SIG-M5 treated with dmso at 0.1 percent for 504 hours (cell line): ENCODE measurements around the gene PRDX1.
"Not testable (repeated sequence)": the region's sequence is repeated elsewhere in the genome, so short reads cannot be mapped to it uniquely, and the experiment has no call there.

Experiments
- DNase-seq: peaks from one replicate; lab custom pipeline; 2025; ENCODE audit not compliant: unreplicated experiment; lab: John Stamatoyannopoulos, UW

PRDX1 gene

DNA sequence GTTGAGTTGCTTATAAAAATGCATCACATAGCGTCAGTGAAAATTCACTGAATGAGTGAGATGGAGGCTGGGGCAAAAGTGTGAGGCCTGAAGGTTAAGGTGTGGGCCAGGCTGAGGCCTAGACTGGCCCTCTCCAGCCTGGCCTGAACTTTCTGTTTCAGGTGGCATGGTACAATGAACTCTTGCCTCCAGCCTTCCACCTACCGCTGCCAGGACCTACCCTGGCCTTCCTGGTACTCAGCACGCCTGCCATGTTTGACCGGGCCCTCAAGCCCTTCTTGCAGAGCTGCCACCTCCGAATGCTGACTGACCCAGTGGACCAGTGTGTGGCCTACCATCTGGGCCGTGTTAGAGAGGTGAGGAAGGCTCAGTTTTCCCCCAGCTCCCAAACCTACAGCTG, 14.5 kb downstream of the PRDX1 start:
- DNase-seq = no peak

DNA sequence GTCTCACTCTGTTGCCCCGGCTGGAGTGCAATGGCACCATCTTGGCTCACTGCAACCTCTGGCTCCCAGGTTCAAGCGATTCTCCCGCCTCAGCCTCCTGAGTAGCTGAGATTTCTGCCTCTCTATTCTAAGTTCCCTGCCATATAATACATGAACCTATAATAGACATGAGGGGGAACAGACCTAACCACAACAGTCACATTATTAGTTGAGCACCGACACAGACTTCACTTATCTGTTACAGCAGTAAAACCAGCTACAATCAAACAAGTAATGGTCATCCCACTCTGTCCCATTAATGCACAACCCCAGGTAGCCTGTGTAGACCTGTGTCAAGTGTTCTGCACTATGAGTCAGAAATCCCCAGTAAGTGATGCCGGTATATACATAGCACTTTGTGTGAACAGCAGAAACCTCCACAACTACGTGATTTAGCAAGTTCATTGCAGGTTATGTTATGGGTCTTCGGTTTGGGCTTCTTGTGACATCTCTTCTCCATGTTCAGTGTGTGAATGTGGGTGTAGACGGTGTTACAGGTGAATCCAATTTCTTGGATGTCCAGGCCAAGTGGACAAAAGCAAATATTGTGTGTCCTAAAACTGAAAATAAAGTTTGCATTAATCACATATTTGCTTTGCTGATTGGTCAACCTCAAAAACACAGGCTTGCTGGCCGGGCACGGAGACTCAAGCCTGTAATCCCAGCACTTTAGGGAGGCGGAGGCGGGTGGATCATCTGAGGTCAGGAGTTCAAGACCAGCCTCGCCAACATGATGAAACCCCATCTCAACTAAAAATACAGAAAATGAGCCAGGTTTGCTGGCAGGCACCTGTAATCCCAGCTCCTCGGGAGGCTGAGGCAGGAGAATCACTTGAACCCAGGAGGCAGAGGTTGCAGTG, 18.0 kb downstream of the PRDX1 start:
- DNase-seq = no peak

DNA sequence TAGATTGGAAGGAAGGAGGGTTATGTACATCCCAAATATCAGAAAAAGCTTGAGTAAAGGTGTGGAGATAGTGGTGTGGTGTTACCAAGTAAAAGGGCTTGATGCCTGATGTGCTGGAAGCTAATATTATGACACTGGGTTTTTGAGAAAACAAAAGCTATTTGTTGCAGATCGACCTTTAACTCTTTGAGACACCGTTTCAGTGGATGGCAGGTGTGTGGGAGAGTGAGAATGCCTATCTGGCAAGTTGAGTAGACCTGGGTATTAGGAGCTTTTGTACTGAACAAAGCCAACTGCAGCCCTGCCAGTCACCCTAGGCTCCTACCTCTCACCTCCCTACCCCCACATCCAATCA, 20.2 kb downstream of the PRDX1 start:
- DNase-seq = no peak

DNA sequence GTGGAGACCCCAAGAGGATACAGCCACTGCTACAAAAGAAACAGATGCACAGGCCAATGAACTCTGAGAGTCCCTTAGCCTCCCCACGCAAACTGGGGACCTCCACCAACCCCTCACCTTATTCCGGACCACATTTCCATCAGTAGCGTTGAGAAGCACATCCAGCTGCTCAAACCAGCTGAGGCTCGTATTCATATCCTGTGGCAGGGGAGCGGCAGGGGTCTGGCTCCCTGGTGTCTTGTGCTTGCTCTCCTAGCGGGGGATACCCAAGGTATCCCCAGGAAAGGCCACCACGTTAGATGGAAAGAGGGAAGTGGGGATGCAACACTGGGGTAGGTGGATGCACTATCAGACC, 22.3 kb downstream of the PRDX1 start:
- DNase-seq = no peak

DNA sequence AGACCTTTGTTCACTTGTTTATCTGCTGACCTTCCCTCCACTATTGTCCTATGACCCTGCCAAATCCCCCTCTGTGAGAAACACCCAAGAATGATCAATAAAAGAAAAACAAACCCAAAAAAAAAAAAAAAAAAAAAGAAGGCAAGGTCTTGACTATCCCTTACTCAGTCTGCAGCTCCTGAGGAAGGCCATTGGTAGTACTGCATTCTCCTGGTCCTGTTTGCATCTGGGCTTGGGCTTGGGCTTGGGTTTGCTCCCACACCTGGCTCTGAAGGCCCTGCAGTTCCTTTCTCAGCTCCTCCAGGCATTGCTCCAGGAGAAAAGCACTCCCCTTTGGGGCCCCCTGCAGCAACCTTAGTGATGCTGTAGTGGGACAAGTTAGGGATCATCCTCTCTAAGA, 23.4 kb downstream of the PRDX1 start:
- no peak for DNase-seq

DNA sequence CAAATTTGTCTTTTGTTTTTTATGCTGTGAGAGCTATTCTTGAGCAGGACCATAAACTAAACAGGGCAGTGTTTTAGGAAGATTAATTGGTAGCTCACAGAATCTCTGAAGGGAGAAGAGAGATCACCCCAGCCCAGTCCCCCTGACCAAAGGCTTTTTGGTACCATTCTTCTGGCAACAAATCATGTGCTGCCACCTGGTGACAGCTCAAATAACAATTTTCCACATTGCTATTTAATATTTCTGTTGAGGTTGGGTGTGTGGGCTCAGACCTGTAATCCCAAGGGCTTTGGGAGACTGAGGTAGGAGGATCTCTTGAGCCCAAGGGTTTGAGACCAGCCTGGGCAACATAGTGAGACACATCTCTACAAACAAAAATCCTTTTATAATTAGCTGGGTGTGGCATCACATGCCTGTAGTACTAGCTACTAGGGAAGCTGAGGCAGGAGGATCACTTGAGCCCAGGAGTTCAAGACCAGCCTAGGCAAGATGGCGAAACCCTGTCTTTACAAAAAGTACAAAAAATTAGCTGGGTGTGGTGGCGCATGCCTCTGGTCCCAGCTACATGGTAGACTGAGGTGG, 28.5 kb downstream of the PRDX1 start:
- peak; percentile 35 for DNase-seq

DNA sequence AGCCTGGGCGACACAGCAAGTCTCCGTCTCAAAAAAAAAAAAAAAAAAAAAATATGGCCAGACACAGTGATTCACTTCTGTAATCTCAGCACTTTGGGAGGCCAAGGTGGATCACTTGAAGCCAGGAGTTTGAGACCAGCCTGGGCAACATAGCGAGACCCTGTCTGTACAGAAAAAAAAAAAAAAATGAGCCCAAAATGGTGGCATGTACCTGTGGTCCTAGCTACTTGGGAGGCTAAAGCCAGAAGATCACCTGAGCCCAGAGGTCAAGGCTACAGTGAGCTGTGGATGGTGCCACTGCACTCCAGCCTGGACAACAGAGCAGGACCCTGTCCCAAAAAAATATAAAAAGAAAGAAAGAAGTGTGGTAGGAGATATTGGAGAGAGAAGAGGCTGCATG, 29.0 kb downstream of the PRDX1 start:
- no peak for DNase-seq

DNA sequence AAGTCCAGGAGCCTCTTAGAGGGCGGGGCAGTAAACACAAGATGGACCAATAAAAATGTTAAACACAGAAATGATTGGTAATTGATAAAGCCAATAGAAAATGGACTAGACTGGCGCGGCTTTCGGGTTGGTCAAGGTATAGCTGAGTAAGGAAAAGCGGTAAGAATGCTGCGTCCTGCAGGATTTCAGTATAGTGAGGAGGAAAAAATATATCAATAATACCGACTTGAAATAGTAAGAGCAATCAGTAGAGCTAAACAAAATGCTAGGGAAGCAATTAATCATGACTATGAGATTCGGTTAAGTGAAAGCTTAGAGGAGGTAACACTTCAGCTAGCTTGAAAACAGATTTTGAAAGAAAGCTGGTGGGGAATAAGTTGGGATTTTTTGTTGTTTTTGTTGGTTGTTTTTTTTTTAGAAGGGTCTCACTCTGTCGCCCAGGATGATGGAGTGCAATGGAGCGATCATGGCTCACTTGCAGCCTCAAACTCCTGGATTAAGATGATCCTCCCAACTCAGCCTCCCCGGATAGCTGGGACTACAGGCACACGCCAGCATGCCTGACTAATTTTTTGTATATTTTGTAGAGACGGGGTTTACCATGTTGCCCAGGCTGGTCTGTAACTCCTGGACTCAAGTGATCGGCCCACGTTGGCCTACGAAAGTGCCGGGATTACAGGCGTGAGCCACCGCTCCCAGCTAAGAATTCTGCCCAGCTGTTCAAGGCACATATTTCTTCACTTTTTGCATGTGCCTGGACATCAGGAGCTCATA, 30.0 kb downstream of the PRDX1 start:
- DNase-seq = no peak

DNA sequence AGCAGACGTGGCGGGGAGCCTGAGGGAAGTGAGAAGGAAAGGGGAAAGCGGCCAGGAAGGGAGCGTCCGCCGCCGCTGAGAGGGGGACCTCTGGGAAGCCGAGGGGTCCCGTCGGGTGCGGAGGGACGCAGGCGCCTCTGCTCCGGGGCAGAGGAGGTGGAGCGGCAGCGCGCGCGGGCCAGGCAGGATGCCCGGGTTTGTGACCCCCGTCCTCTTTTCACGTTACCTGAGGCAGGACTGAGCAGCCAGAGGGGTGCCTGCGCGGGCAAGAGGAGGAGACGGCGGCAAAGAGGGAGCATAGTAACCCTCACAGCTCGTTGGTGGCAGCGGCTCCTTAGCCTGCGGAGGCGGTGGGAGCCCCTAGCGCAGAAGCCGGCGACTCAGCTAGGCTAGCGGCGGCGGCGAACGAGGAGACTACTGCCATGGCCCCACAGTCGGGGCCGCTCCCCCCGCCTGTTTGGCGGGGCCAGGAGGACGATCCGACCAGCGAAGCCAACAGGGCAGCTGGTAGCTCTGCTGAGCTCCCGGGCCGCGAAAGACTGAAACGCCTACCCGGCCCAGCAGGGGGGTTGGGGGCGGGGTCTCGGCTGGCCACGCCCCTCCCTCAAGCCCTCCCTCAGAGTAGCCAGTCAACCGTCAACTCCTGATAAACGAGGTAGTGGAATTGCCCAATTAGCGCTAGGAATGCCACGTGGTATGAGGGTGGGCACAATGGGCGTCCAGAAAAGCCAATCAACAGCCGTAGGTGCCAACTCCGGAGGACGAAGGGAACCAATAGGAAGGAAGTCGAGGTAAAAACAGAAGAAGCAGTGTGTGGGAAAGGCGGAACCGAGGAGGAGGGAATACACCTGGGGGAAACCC, 30.8 kb downstream of the PRDX1 start, which contains the start of gene TESK2:
TESK2 (minus strand) TSS at position 538 of the 861 bp plus-strand sequence. CDS start 33,378 bp downstream, outside the sequence.
- peak; percentile 96 for DNase-seq

DNA sequence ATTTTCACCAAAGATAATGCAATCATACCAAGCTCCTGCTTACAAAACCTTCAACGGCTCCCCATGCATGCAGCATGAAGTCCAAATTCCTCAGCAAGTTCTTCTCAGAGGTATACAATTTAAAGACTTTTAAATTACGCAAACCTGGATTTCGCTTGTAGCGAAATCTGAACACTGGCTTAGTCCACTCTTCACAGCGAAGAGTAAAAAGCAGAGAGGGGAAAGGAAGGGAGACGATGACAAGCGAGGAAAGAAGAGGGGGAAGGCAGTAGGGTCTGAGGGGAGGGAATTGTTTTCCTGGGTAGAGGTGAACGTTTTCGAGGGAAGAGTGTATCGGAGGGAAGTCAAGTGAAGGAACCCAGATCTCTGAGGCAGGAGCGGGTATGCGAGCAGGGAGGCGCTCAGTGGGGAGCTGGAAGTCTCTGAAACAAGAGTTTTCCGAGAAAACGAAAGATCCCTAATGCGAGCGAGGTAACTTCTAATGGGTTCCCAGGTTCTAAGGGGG, 31.5 kb downstream of the PRDX1 start:
- DNase-seq = no peak

DNA sequence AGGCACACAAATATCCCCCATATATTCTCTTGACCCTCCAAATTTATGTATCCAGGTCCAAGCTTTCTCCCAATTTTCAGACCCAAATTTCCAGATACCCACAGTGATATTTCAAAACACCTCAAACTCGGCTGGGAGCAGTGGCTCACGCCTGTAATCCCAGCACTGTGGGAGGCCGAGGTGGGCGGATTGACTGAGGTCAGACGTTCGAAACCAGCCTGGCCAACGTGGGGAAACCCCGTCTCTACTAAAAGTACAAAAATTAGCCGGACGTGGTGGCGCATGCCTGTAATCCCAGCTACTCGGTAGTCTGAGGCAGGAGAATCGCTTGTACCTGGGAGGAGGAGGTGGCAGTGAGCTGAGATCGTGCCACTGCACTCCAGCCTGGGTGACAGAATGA, 32.3 kb downstream of the PRDX1 start:
- DNase-seq = not testable (repeated sequence)

DNA sequence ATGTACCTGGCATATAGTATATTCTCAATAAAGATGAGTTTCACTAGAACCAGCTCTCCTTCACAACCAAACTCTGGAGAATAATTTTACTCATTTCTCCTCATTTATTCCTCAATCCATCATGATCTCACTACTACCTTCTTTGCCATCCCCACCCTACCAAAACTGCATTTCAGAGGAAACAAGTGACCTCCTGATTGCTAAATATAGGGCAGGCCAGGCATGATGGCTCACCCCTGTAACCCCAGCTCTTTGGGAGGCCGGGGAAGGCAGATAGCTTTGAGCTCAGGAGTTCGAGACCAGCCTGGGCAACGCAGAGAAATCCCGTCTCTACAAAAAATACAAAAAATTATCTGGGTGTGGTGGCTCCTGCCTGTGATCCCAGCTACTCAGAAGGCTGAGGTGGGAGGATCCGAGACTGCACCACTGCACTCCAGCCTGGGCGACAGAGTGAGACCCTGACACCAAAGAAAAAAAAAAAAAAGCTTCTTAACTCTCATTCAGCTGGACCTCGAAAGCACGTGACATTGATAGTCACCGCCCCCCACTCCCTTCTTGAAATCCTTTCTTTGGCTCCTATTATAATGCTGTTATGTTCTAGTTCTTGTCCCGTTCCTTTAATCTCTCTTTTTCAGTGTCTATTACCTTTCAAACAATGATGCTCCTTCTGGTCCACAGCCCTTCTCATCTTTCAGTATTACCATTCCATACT, 32.9 kb downstream of the PRDX1 start:
- DNase-seq = no peak

DNA sequence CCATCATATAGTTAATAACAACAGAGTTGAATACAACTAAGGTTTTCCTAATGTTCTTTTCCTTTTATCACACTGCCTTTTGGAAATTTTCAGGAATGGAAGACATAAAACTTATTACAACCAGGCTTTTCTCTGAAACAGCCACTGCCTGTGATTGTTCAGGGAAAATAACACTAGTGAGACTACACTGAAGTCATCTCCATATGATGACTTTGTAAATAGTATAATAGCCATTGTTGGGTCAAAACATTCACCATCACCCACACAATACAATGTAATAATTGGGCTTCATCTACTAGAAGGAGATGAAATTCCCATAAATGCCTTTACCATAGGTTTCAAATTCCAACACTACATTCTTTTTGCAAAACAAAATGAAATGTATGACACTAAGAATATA, 35.7 kb downstream of the PRDX1 start:
- no peak for DNase-seq

DNA sequence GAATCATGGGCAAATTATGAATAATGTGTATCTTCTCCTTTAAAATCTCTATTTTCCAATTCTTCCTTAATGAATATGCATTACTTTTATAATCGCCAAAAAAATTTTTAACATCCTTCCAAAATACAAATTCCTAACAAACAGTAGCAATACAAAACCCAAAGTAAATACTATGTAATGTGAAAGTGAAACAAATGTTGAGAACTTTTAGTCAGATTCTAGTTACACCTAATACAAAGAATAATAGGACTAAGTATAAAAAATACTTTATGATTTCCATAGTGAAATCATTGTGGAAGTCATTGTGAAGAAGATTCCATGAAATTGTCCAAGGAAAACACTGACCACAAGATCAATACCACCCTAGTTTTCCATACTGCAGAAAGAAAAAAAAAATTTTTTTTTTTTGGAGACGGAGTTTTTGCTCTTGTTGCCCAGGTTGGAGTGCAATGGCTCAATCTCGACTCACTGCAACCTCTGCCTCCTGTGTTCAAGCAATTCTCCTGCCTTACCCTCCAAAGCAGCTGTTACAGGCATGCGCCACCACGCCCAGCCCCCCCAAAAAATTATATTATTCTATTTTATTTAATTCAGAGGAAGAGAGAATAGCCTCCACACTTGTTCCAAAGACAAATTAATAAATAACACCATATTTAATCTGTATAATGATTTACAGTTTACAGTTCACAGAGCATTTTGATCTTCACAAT, 42.5 kb downstream of the PRDX1 start:
- DNase-seq = no peak

DNA sequence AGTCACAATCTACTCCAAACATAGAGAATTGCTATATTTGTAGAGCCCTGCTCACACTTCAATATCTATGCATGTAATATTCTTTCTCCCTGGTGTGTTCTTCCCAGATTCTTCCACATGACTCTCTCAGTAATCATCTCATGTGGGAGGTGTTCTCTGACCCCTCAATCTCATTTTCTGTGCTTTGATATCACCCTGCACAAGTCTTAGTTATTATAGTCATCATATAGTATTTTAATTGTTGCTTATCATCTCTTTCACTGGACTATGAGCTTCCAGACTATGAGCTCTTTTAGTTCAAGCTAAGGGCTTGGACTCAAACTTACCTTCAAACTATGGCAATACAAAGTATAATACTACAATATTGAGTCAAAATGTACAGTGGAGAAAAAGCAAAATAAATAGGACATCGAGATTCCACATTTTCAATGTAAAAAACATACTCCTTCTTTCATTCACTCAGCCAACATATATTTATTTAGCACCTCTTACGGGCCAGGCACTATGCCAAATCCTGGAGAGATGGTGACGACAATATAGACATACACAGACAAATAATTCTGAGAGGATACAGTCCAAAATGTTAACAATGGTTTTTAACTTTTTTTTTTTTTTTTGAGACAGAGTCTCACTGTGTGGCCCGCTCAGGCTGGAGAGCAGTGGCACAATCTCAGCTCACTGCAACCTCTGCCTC, 43.4 kb downstream of the PRDX1 start:
- no peak for DNase-seq

DNA sequence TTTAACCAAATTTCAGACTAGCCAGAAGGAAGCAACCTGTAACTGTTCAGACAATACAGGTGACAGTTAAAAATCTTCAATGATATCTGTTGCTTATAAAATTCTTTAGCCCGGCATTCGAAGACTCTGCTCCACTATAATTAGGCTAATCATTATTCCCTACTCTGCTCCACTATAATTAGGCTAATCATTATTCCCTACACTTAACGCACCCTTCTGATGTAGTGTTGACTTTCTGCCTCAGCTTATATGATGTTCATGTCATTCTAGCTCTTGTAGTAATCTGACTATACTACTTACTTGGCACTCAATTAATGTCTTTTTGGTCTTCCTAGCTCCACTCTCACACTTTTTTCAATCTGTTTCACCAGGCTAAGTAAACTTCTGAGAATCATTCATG, 44.0 kb downstream of the PRDX1 start:
- DNase-seq = no peak

DNA sequence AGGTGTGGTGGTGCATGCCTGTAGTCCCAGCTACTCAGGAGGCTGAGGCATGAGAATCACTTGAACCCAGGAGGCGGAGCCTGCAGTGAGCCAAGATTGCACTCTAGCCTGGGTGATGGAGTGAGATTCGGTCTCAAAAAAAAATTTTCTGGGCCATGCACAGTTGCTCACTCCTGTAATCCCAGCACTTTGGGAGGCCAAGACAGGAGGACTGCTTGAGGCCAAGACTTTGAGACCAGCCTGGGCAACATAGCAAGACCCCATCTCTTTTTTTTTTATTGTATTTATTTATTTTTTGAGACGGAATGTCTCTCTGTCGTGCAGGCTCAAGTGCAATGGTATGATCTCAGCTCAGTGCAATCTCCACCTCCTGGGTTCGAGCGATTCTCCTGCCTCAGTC, 47.5 kb downstream of the PRDX1 start:
- not testable (repeated sequence) for DNase-seq

DNA sequence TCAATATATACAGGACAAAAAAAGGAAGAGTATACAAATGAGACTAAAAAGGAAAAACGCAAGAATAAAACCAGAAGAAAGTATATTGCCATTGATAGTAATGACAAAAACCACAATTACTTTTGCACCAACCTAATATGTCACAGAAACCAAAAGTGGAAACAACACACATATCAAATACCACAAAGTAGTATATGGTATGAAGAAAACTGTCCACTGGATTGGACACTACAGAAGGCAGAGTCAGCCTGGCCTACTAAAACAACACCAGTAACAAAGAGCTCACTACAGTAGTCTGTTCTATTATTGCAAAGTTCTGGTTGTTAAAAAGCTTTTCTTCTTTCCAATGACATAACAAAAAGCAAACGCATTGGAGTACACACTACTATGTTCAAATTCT, 48.4 kb downstream of the PRDX1 start:
- no peak for DNase-seq

DNA sequence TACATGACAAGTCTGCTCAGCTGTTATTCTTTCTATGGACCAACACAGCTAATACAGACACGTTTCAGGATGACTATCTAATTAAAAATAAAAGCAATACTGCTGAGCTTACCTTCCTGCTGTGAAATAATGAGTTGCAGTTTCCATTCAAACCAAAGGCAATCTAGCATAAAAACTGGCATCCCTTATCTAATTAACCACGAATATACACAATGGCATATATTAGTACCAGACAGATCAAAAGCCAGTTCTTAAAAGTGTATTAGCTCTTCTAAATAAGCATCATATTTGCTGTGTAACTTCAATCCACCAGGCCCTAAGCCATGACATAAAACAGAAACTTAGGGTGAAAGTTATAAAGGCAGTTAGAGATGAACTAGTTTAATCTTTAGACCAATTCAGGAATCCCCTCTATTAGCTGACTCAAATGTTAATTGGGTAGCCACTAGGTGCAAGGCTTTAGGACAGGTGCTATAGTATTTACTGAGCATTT, 51.3 kb downstream of the PRDX1 start:
- DNase-seq = no peak
